GM19240 (cell line): ENCODE measurements around the gene ZNF225.
"Not testable (repeated sequence)": the region's sequence is repeated elsewhere in the genome, so short reads cannot be mapped to it uniquely, and the experiment has no call there.

Source experiments
- DNase-seq: peaks from one replicate; pipeline ENCODE4 v3.0.0; 2011; ENCODE audit warnings: low spot score; ENCODE audit not compliant: insufficient read length

The ZNF225 gene

DNA sequence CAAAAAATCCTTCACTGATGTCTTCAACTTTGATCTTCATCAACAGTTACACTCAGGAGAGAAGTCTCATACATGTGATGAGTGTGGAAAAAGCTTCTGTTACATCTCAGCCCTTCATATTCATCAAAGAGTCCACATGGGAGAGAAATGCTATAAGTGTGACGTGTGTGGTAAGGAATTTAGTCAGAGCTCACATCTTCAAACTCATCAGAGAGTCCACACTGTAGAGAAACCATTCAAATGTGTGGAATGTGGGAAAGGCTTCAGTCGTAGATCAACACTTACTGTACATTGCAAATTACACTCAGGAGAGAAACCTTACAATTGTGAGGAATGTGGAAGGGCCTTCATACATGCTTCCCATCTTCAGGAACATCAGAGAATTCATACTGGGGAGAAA lies 43.3 kb downstream of the ZNF225 start:
- DNase-seq, result no peak

DNA sequence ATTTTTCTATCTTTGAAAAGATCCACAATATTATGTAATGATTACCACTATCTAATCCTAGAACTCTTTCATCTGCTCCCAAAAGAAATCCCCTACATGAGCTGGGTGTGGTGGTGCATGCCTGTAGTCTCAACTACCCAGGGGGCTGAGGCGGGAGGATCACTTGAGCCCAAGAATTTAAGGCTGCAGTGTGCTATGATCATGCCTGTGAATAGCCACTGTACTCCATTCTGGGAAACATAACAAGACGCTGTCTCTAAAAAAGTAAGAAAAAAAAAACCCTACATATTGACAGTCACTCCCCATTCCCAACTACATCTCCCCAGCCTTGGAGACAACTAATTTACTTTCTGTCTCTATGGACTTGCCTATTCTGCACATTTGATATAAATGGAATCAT lies 50.6 kb downstream of the ZNF225 start:
- no peak for DNase-seq

- no peak for DNase-seq
Observed at GRCh38 chr19:44164327-44164672, 51.1 kb downstream of the ZNF225 start.

DNA sequence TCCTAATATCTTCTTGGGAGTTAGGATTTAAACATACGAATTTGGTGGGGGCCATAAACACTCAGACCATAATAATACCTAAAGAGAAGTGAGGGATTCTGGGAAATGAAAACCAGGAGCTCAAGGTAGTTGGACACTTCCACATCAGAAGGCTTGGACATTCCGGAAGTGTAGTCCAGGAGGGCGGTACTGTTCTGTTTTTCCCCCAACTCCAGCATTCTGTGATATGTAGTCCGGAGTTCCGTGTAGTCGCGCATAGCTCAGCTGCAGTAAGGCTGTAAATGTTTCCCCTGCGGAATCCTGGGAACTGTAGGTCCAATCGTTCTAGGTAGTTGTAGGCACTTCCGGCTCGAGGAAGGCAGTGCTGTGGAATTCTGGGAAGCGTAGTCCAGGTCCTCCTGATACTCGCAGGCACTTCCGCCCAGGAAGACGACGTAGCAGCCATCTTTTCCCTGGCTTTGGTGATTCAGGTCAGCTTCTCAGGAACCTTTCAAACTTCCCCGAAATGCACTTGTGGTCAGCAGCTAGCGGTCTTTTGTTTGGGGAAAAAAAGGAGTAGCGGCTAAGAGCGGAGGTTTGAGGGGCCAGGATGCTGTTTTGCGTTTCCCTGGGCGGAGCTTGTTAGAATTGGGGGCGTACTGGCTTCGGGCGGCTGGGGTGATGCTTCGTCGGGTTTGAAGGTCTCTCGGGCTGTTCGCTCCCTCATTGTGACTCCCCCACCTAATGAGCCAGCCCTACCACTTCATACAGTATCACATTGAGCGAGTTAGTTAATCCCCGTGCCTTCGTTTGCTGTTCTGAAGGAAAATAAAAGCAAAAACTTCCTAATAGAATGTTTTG lies 51.7 kb downstream of the ZNF225 start, which contains the start of gene ZNF226:
TSS of gene ZNF226 (plus strand) at position 428 of the 840 bp plus-strand sequence. CDS start 4,981 bp downstream, outside the sequence.
- peak; percentile 72 for DNase-seq

GRCh38 chr19:44170660-44171059 lies 57.5 kb downstream of the ZNF225 start:
- not testable (repeated sequence) for DNase-seq

DNA sequence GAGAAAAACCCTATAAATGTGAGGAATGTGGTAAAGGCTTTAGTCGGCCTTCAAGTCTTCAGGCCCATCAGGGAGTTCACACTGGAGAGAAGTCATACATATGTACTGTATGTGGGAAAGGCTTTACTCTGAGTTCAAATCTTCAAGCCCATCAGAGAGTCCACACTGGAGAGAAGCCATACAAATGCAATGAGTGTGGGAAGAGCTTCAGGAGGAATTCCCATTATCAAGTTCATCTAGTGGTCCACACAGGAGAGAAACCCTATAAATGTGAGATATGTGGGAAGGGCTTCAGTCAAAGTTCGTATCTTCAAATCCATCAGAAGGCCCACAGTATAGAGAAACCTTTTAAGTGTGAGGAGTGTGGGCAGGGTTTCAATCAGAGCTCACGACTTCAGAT lies 63.4 kb downstream of the ZNF225 start:
- no peak for DNase-seq

DNA sequence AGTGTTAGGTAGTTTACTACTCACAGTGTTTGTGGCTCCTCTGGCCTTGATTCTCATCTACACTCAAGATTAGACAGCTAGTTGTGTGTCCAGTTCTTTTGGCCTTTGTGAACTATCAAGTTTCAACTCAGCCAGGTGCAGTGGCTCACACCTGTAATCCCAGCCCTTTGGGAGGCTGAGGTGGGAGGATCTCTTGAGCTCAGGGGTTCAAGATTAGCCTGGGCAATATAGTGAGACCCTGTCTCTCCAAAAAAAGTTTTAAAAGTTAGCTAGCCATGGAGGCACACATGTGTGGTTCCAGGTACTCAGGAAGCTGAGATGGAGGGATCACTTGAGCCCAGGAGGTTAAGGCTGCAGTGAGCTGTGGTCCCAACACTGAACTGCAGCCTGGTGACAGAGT lies 67.8 kb downstream of the ZNF225 start:
- DNase-seq, result no peak

DNA sequence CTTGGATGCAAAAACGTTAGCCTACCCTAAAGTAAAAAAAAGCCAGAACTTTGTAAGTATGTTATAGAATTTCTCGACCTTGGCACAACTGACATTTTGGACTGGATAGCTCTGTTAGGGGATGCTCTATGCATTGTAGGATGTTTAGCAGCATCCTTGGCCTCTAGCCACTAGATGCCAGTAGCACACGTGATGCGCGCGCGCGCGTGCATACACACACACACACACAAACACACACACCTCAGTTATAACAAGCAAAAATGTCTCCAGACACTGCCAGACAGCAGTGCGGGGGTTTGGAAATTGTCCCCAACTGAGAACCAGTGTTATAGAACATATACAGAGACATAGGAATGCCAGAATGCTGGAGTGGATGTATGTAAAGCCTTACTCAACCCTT lies 68.9 kb downstream of the ZNF225 start:
- no peak for DNase-seq
